ENCODE measurements around the gene TEX38. TPM values are rescaled to one million over a fixed set of nuclear protein-coding genes. Genes with fewer than 3 reads are reported as not detected.

Gene TEX38
- total and polyA plus RNA-seq, 2 of the 13 experiments (the other 11 are each of a cell fraction or from before 2014, with no cell fraction given), result 0.18 TPM; not detected in 1

DNA sequence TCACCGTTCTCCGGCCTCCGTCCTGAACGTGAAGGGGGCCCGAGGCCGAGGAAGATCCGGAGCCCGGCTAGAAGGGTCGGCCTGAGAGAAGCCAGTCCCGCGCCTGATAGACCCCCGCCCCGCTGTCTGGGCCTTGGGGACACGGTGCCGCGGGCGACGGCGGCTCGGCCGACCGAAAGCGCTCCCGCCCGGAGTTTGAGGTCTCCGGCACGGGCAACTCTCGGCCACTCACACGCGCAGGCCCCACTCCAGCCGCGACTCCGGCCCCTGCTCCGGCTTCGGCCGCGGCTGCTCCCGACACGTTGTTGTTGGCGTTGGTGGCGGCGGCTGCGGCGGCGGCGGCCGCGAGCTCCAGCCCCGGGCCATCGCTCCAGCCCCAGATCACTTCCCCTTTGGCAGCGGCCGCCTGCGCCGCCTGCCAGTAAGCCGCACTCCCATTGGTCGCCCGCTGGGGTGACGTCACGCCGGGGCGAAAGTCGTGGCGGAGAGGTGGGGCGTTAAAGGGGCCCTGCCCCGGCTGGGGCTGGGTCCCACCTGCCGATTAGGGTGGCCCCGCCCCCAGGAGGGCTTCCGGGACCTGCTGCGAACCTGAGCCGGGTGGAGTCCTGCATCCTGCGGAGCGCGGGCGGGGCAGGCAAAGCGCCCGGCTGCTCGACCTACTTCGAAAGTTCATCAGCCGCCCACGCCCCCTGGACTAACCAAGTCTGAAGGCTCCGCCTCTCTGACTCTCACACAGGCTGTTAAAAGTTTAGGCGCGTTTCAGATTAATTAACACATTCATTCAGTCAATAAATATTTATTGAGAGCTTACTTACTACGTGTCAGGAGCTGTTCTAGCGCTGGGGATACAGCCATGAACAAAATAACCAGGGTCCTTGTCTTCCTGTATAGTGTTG is 47.3 kb downstream of the TEX38 start, which contains the start of gene EFCAB14 (continued):
- TF ChIP-seq ZNF263 (CRISPR knock-in tag; IDR thresholded peaks at IDR 0.05), result no peak
- peak; percentile 48; the same call in 1 of the 2 replicates for TF ChIP-seq ZNF598 (CRISPR knock-in tag; IDR thresholded peaks at IDR 0.05; ENCODE audit: borderline replicate concordance)
- TF ChIP-seq POGZ (CRISPR knock-in tag; IDR thresholded peaks at IDR 0.05), result peak; percentile 72
- TF ChIP-seq, protein P1, sequence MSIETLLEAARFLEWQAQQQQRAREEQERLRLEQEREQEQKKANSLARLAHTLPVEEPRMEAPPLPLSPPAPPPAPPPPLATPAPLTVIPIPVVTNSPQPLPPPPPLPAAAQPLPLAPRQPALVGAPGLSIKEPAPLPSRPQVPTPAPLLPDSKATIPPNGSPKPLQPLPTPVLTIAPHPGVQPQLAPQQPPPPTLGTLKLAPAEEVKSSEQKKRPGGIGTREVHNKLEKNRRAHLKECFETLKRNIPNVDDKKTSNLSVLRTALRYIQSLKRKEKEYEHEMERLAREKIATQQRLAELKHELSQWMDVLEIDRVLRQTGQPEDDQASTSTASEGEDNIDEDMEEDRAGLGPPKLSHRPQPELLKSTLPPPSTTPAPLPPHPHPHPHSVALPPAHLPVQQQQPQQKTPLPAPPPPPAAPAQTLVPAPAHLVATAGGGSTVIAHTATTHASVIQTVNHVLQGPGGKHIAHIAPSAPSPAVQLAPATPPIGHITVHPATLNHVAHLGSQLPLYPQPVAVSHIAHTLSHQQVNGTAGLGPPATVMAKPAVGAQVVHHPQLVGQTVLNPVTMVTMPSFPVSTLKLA (IDR thresholded peaks at IDR 0.05), result peak; percentile 4; the same call in 1 of the 2 replicates
- TF ChIP-seq SNAPC2 (CRISPR knock-in tag; IDR thresholded peaks at IDR 0.05), result no peak
- TF ChIP-seq, protein P2, sequence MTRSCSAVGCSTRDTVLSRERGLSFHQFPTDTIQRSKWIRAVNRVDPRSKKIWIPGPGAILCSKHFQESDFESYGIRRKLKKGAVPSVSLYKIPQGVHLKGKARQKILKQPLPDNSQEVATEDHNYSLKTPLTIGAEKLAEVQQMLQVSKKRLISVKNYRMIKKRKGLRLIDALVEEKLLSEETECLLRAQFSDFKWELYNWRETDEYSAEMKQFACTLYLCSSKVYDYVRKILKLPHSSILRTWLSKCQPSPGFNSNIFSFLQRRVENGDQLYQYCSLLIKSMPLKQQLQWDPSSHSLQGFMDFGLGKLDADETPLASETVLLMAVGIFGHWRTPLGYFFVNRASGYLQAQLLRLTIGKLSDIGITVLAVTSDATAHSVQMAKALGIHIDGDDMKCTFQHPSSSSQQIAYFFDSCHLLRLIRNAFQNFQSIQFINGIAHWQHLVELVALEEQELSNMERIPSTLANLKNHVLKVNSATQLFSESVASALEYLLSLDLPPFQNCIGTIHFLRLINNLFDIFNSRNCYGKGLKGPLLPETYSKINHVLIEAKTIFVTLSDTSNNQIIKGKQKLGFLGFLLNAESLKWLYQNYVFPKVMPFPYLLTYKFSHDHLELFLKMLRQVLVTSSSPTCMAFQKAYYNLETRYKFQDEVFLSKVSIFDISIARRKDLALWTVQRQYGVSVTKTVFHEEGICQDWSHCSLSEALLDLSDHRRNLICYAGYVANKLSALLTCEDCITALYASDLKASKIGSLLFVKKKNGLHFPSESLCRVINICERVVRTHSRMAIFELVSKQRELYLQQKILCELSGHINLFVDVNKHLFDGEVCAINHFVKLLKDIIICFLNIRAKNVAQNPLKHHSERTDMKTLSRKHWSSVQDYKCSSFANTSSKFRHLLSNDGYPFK (CRISPR knock-in tag; IDR thresholded peaks at IDR 0.05; ENCODE audit: borderline replicate concordance), result peak; percentile 65; the same call in 1 of the 2 replicates
- no peak for TF ChIP-seq HOXA9 (CRISPR knock-in tag; IDR thresholded peaks at IDR 0.05; ENCODE audit: borderline replicate concordance)
- TF ChIP-seq, protein P3, sequence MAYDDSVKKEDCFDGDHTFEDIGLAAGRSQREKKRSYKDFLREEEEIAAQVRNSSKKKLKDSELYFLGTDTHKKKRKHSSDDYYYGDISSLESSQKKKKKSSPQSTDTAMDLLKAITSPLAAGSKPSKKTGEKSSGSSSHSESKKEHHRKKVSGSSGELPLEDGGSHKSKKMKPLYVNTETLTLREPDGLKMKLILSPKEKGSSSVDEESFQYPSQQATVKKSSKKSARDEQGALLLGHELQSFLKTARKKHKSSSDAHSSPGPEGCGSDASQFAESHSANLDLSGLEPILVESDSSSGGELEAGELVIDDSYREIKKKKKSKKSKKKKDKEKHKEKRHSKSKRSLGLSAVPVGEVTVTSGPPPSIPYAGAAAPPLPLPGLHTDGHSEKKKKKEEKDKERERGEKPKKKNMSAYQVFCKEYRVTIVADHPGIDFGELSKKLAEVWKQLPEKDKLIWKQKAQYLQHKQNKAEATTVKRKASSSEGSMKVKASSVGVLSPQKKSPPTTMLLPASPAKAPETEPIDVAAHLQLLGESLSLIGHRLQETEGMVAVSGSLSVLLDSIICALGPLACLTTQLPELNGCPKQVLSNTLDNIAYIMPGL (CRISPR knock-in tag; IDR thresholded peaks at IDR 0.05; ENCODE audit: borderline replicate concordance in 1 of 2, low read depth in 1 of 2), result peak; percentile 64 to 72; a peak in 2 of 4 replicates
- TF ChIP-seq SP1 (IDR thresholded peaks at IDR 0.05), result no peak
- TF ChIP-seq SP1 (CRISPR knock-in tag; IDR thresholded peaks at IDR 0.05), result peak; percentile 78; the same call in 1 of the 2 replicates
- TF ChIP-seq FOXK2 (IDR thresholded peaks at IDR 0.05), result no peak
- peak; percentile 92 for TF ChIP-seq PHF20 (CRISPR knock-in tag; IDR thresholded peaks at IDR 0.05)
- no peak for TF ChIP-seq PHF5A (CRISPR knock-in tag; IDR thresholded peaks at IDR 0.05; ENCODE audit: low read depth, unreplicated experiment)
- TF ChIP-seq CENPX (CRISPR knock-in tag; IDR thresholded peaks at IDR 0.05), result no peak
- no peak for TF ChIP-seq ZNF724P (CRISPR knock-in tag; IDR thresholded peaks at IDR 0.05; ENCODE audit: borderline replicate concordance)
- TF ChIP-seq ZNF839 (CRISPR knock-in tag; IDR thresholded peaks at IDR 0.05; ENCODE audit: borderline replicate concordance), result 0 out of 2 replicates have a peak, but pooled peaks have one; percentile 40
- TF ChIP-seq KMT2A (CRISPR knock-in tag; IDR thresholded peaks at IDR 0.05), result peak; percentile 98
- TF ChIP-seq, protein P4, sequence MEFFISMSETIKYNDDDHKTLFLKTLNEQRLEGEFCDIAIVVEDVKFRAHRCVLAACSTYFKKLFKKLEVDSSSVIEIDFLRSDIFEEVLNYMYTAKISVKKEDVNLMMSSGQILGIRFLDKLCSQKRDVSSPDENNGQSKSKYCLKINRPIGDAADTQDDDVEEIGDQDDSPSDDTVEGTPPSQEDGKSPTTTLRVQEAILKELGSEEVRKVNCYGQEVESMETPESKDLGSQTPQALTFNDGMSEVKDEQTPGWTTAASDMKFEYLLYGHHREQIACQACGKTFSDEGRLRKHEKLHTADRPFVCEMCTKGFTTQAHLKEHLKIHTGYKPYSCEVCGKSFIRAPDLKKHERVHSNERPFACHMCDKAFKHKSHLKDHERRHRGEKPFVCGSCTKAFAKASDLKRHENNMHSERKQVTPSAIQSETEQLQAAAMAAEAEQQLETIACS (CRISPR knock-in tag; IDR thresholded peaks at IDR 0.05), result no peak
- 0 out of 2 replicates have a peak, but pooled peaks have one; percentile 13 for TF ChIP-seq KLF6 (CRISPR knock-in tag; IDR thresholded peaks at IDR 0.05)
- TF ChIP-seq, protein P5, sequence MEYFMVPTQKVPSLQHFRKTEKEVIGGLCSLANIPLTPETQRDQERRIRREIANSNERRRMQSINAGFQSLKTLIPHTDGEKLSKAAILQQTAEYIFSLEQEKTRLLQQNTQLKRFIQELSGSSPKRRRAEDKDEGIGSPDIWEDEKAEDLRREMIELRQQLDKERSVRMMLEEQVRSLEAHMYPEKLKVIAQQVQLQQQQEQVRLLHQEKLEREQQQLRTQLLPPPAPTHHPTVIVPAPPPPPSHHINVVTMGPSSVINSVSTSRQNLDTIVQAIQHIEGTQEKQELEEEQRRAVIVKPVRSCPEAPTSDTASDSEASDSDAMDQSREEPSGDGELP (IDR thresholded peaks at IDR 0.05; ENCODE audit: borderline replicate concordance, low read depth), result peak; percentile 57; the same call in 1 of the 2 replicates
- peak; percentile 43 for TF ChIP-seq HNRNPK (IDR thresholded peaks at IDR 0.05; ENCODE audit: low read depth, low read length, poor library complexity, severe bottlenecking)
